Midbrain (tissue), 1 donor: ENCODE data around the gene CDH23.

Experiments used
- DNase-seq: peaks from one replicate; lab custom pipeline; 2025; lab: John Stamatoyannopoulos, UW

CDH23 gene

DNA sequence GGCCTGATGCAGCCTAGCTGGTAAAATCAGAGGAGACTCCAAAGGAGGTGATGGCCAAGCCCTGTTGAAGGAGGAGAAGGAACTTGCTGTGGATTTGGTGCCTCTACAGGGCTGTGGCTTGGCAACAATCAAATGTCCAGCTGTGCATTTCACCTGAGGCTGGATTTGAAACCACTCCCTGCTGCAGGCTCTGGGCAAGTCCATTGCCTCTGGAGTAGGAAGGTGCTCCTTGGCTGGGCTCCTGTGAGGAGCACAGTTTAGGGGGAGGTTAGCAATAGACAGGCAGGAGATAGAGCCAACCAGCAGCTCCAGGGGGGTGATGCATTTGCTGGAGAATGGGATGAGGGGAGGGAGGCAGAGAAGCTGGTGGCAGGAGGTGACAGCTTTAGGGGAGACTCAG lies 26.5 kb downstream of the CDH23 start:
- DNase-seq, result no peak

DNA sequence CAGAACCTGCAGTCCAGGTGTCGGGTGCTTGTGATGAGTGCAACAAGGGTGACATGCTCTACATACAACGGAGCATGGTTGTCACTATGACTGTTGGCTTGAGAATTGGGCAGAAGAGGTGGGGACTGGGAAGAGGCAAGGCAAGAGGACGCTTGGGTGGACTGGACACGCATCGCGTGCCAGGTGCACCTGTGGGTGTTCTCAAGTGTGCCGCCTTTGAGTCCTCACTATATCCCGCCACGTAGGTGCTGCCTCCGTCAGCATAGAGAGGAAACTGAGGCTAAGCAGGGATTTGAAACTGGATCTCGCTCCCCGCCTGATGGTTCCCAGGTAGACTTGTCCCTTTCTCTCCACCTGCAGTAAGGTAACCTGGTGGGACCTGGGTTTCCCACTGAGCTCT lies 27.2 kb downstream of the CDH23 start:
- no peak for DNase-seq

- DNase-seq, result no peak
These were observed 27.9 kb downstream of the CDH23 start for GRCh38 chr10:71424496-71425194.

- no peak for DNase-seq
These were observed 29.4 kb downstream of the CDH23 start for GRCh38 chr10:71426058-71426605.

- DNase-seq, result no peak
These were observed 30.5 kb downstream of the CDH23 start for GRCh38 chr10:71427246-71427645.

GRCh38 chr10:71429304-71429703 lies 32.6 kb downstream of the CDH23 start:
- DNase-seq, result no peak

- DNase-seq, result no peak
These were observed 33.2 kb downstream of the CDH23 start for GRCh38 chr10:71429929-71430328.

DNA sequence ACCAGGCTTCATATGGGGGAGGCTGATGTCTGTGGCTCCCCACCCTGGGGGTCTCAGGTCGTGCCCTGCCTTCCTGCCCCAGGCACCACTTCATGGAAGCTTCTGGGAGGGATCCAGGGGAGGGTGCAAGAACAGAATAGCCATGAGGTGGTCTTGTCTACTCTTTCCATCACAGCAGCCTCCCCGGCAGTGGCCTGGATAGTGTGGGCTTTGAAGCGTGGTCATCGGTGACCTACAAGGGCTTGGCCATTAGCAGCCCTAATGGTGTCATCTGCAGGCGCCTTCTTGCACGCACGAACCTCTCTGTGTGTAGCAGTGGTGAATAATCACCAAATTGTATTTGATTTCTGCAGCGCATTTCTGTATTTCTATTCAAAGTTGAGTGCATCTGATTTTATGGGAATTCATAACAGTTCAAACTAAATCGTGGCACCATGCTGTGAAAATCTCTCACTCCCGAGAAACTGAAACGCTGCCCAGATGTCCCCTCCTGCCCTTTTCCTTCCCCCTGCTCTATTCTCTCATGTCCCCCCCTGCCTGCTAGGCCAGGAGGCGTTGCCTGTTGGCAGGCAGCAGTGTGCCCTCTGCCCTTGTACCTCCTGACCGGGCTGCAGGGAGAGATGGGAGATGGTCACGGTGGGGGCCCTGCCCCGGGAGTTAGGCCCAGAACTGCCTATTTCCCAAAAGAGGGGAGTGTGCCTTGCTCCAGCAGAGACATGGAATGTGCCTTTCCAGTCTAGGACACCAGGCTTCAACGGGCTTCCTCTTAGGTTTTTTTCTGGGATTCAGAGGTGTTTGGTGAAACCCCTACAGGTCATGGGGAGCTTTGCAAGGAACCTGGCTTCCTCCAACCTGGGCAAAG lies 34.8 kb downstream of the CDH23 start:
- peak; percentile 6 for DNase-seq

DNA sequence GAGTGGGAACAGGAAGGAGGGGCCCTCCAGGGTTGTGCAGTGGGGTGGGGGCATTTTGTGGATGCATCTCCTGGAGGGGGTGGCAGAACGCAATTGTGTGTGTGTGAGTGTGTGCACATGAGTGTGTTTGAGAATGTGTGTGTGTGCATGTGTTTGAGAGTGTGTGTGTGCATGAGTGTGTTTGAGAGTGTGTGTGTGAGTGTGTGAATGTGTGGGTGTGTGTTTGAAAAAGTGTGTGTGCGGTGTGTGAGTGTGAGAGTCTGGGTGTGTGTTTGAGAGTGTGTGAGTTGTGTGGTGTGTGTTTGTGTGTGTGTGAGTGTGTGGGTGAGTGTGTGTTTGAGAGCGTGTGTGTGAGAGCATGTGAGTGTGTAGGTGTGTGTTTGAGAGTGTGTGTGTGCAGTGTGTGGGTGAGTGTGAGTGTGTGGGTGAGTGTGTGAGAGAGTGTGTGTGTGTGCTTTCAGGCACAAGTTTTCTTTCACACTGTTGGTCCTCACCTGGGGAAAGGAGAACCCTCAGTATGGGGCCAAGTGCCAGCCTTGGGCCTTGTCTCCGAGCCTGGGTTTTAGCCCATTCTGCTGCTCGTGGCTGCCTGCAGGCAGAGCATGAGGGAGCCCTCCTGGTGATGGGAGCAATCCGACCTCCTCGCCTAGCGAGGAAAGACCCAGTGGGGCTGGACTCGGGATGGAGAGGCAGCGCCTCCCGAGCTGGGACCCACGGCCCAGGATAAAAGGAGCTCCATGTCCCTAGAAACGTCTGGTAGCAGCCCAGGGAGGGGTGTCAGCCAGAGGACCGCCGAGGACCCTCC lies 35.6 kb downstream of the CDH23 start:
- DNase-seq, result no peak

DNA sequence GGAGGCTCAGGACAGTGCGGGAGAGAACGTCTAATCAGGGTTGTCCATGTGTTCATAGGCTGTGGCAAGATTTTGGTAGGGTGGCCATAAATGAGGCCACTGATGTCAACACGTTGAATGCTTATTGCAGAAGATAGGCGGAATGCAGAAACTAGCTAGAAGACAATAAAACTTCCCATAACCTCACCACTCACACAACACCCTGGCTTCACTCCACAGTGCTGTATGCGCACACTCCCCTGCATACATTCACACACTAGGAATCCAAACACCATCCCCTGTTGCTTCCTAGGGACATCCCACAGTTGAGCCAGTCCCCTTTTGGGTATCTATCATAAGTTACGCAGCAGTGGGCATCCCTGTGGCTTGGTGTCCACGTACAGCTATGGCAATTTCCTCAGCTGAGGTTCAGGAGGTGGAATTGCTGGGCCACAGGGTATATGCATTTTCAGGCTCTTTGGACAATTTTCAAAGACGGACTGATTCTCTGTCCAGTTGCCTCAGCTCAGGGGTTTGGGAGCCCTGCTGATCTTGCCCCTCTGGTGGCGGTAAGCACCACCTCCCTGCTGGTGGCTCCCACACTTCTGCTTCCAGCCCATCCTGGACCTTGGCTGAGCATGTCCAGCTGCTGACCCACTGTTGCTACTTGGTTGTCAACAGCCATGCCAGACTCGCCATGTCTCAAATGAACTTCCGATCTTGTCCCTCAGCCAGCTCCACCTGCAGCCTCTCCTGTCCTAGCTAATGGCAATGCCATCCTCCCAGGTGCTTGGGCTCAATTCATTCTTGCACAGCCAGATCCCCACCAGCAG lies 36.4 kb downstream of the CDH23 start:
- DNase-seq, result no peak

DNA sequence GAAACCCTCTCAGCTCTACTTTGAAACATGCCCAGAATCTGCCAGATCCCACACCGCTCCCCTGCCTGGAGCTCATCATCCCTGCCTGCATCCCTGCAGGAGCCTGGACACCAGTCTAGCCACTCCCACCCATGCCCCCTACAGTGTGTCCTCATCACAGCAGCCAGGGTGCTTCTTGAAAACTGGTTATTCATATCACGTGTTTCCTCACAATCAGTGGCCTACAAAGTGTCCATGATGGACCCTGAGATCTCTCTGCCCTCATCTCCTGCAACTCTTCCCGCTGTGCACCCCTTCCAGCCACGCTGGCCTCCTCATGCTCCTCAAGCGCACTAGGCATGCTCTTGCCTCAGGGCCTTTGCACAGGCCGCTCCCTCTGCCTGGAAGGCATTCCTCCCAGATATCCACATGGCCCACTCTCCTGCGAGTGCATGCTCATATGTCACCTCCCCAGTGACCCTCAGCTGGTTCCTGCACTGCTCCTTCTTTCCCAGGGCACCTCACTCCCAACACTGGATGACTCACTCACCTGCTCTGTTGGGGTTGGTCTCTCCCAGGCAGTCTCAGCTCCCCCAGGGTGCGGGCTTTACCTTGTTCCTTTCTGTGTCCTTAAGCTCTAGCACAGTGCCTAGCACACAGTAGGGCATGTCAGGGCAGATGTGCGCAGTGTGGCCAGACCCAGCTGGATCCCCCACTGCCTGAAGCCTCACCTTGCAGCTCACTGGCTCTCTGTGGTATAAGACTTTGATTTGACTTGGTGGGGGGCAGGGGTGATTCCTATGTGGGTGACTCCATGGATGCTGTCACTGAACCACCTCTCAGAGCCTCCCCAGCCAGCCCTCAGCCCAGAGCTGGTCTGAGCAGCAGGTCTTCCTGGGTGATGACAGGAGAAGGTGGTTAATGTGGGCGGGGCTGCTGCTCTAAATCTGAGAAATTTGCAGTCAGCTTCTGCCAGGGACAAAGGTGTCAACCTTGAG lies 37.3 kb downstream of the CDH23 start:
- no peak for DNase-seq

GRCh38 chr10:71434760-71435394 lies 38.2 kb downstream of the CDH23 start:
- DNase-seq, result no peak

- no peak for DNase-seq
These were observed 39.0 kb downstream of the CDH23 start for GRCh38 chr10:71435571-71436267.

GRCh38 chr10:71436268-71437125 lies 39.8 kb downstream of the CDH23 start:
- DNase-seq, result no peak

DNA sequence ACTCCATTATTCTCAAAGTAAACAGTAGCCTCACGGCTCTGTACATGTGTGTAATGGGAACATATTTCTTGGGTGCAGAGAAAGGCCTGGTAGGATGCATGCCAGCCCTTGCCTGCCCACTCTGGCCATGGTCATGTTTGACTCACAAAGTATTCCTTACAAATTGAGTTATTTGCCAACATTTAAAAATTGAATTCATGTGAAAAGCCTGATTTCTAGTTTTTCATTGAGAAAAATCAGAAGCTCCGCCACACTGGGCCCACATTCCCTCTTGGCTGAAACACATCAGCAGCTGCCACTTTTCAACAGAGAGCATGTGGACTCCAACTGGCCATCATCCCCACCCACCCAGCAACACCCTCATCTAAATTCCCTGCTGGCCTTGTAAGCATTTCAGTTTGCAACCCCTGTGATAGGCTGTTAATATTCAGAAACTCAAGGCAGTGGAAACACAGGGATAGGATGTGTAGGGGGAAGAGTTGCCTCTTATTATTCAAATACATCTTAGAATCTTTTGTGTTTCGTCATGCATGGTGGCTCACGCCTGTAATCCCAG lies 40.9 kb downstream of the CDH23 start:
- DNase-seq, result no peak

GRCh38 chr10:71438761-71439160 lies 42.0 kb downstream of the CDH23 start:
- no peak for DNase-seq

DNA sequence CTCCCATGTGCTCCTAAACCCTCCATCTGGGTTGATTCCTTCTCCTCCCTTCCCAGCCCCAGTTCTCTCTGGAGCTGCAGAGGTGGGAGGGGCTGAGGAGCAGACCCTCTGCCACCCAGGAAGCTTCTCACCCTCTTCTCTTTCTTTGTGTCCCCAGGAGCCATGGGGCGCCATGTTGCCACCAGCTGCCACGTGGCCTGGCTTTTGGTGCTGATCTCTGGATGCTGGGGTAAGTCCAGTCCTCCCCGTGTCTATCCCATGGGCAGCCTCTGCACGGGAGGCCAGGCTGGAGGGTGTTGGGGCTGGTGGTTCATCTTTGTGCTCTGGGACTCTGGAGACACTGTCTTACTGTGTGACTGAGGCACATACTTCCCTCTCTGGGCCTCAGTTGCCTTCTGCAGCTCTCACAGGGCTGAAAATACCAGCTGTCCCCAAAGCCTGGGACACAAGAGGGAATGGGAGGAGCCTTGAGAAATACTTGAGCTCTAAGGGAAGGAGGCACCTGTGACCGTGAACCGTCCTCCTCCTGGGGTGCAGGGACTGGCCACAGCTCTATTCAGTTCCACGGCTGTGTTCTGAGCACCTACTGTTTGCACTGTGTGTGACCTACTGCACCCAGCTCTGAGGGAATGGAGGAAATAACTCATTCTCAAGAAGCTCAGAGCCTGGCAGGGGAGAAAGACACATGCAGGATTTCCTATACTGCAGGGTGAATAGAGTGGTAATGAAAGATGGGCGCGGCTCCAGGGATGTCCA lies 43.1 kb downstream of the CDH23 start:
- no peak for DNase-seq
